Stimulated activated memory B cell treated with anti-CD40 and anti-IgM and Interleukin-4, amounts not matched to agents 10 μg/mL and 1 μg/mL and 100 μg/mL, for 72 hours (primary cell): ENCODE measurements around the gene PLPP3.

ENCODE experiments used
- ATAC-seq: fragments of 150-1000 bp; cut with Tn5 transposase; 2 replicates; pipeline ENCODE4 v1.10.0; 2021
- H3K27ac Mint-ChIP-seq: one replicate; pipeline ENCODE4 v1.8.0; 2022; ENCODE audit warnings: mild to moderate bottlenecking, mixed read lengths
- H3K27me3 Mint-ChIP-seq: one replicate; pipeline ENCODE4 v1.8.0; 2022; ENCODE audit warnings: mixed read lengths
- H3K36me3 Mint-ChIP-seq: one replicate; pipeline ENCODE4 v1.8.0; 2022; ENCODE audit warnings: mixed read lengths
- H3K4me1 Mint-ChIP-seq: one replicate; pipeline ENCODE4 v1.8.0; 2022; ENCODE audit warnings: mixed read lengths
- H3K4me3 Mint-ChIP-seq: one replicate; pipeline ENCODE4 v1.8.0; 2022; ENCODE audit warnings: mild to moderate bottlenecking, moderate library complexity, mixed read lengths
- H3K9me3 Mint-ChIP-seq: one replicate; pipeline ENCODE4 v1.8.0; 2022; ENCODE audit warnings: mixed read lengths

Gene PLPP3

GRCh38 chr1:56566061-56566744, 13.2 kb downstream of the PLPP3 start:
- Mint-ChIP-seq H3K27me3 (no peaks in the 10 kb centered on the region), H3K36me3 (no peaks in the 10 kb centered on the region), H3K27ac (no peak overlapping the region), H3K9me3 (no peaks in the 10 kb centered on the region), H3K4me1 (peaks cover 19% of the 10 kb centered on the region), H3K4me3 (no peak overlapping the region)
- ATAC-seq, result no peak

- H3K27me3 Mint-ChIP-seq, result no peaks in the 10 kb centered on the region
- H3K9me3 Mint-ChIP-seq, result no peaks in the 10 kb centered on the region
- H3K27ac Mint-ChIP-seq, result peak overlapping the region; percentile 51
- peaks cover 26% of the 10 kb centered on the region for H3K4me1 Mint-ChIP-seq
- no peaks in the 10 kb centered on the region for H3K36me3 Mint-ChIP-seq
- H3K4me3 Mint-ChIP-seq, result no peak overlapping the region
- no peak for ATAC-seq
These were observed 14.7 kb downstream of the PLPP3 start for GRCh38 chr1:56564615-56565014.

- no peak overlapping the region for H3K4me3 Mint-ChIP-seq
- no peak for ATAC-seq
- no peaks in the 10 kb centered on the region for H3K36me3 Mint-ChIP-seq
- H3K4me1 Mint-ChIP-seq, result peaks cover 21% of the 10 kb centered on the region
- H3K27ac Mint-ChIP-seq, result no peak overlapping the region
- no peaks in the 10 kb centered on the region for H3K27me3 Mint-ChIP-seq
- H3K9me3 Mint-ChIP-seq, result no peaks in the 10 kb centered on the region
These were observed 15.8 kb downstream of the PLPP3 start for GRCh38 chr1:56563568-56563967.

- no peak overlapping the region for H3K27ac Mint-ChIP-seq
- H3K36me3 Mint-ChIP-seq, result no peaks in the 10 kb centered on the region
- no peak overlapping the region for H3K4me3 Mint-ChIP-seq
- ATAC-seq, result no peak
- peaks cover 20% of the 10 kb centered on the region for H3K4me1 Mint-ChIP-seq
- no peaks in the 10 kb centered on the region for H3K27me3 Mint-ChIP-seq
- H3K9me3 Mint-ChIP-seq, result no peaks in the 10 kb centered on the region
These were observed 16.4 kb downstream of the PLPP3 start for GRCh38 chr1:56562891-56563452.

- Mint-ChIP-seq H3K27me3 (no peaks in the 10 kb centered on the region), H3K9me3 (no peaks in the 10 kb centered on the region), H3K36me3 (no peaks in the 10 kb centered on the region), H3K27ac (no peak overlapping the region), H3K4me3 (no peak overlapping the region), H3K4me1 (peaks cover 20% of the 10 kb centered on the region)
- no peak for ATAC-seq
These were observed 17.9 kb downstream of the PLPP3 start for GRCh38 chr1:56561227-56562019.

GRCh38 chr1:56557746-56558145, 21.6 kb downstream of the PLPP3 start:
- Mint-ChIP-seq H3K4me1 (peaks cover 13% of the 10 kb centered on the region), H3K4me3 (no peak overlapping the region), H3K27ac (no peak overlapping the region), H3K27me3 (no peaks in the 10 kb centered on the region), H3K9me3 (no peaks in the 10 kb centered on the region), H3K36me3 (no peaks in the 10 kb centered on the region)
- no peak for ATAC-seq

GRCh38 chr1:56555448-56555847, 23.9 kb downstream of the PLPP3 start:
- Mint-ChIP-seq H3K9me3 (no peaks in the 10 kb centered on the region), H3K27me3 (no peaks in the 10 kb centered on the region), H3K27ac (no peak overlapping the region), H3K36me3 (no peaks in the 10 kb centered on the region), H3K4me1 (peaks cover 6% of the 10 kb centered on the region), H3K4me3 (no peak overlapping the region)
- ATAC-seq, result no peak

- Mint-ChIP-seq H3K4me3 (no peak overlapping the region), H3K27me3 (no peaks in the 10 kb centered on the region), H3K36me3 (no peaks in the 10 kb centered on the region), H3K27ac (no peak overlapping the region), H3K9me3 (no peaks in the 10 kb centered on the region), H3K4me1 (no peaks in the 10 kb centered on the region)
- no peak for ATAC-seq
These were observed 26.3 kb downstream of the PLPP3 start for GRCh38 chr1:56553046-56553445.

- H3K9me3 Mint-ChIP-seq, result no peaks in the 10 kb centered on the region
- no peaks in the 10 kb centered on the region for H3K4me1 Mint-ChIP-seq
- no peak overlapping the region for H3K4me3 Mint-ChIP-seq
- no peaks in the 10 kb centered on the region for H3K36me3 Mint-ChIP-seq
- no peak for ATAC-seq
- H3K27me3 Mint-ChIP-seq, result no peaks in the 10 kb centered on the region
- no peak overlapping the region for H3K27ac Mint-ChIP-seq
These were observed 27.0 kb downstream of the PLPP3 start for GRCh38 chr1:56552349-56552748.

- Mint-ChIP-seq H3K4me1 (no peaks in the 10 kb centered on the region), H3K4me3 (no peak overlapping the region), H3K9me3 (no peaks in the 10 kb centered on the region), H3K27ac (no peak overlapping the region), H3K36me3 (no peaks in the 10 kb centered on the region), H3K27me3 (no peaks in the 10 kb centered on the region)
- ATAC-seq, result no peak
These were observed 27.7 kb downstream of the PLPP3 start for GRCh38 chr1:56551691-56552090.

- Mint-ChIP-seq H3K27me3 (no peaks in the 10 kb centered on the region), H3K4me1 (no peaks in the 10 kb centered on the region), H3K36me3 (no peaks in the 10 kb centered on the region), H3K27ac (no peak overlapping the region), H3K9me3 (no peaks in the 10 kb centered on the region), H3K4me3 (no peak overlapping the region)
- ATAC-seq, result no peak
These were observed 28.5 kb downstream of the PLPP3 start for GRCh38 chr1:56550859-56551188.

GRCh38 chr1:56550138-56550858, 29.1 kb downstream of the PLPP3 start:
- no peak overlapping the region for H3K4me3 Mint-ChIP-seq
- H3K36me3 Mint-ChIP-seq, result no peaks in the 10 kb centered on the region
- ATAC-seq, result no peak
- no peaks in the 10 kb centered on the region for H3K9me3 Mint-ChIP-seq
- no peak overlapping the region for H3K27ac Mint-ChIP-seq
- H3K27me3 Mint-ChIP-seq, result no peaks in the 10 kb centered on the region
- no peaks in the 10 kb centered on the region for H3K4me1 Mint-ChIP-seq

- Mint-ChIP-seq H3K27me3 (no peaks in the 10 kb centered on the region), H3K9me3 (no peaks in the 10 kb centered on the region), H3K4me3 (no peak overlapping the region), H3K4me1 (peaks cover 4% of the 10 kb centered on the region), H3K27ac (no peak overlapping the region), H3K36me3 (no peaks in the 10 kb centered on the region)
- ATAC-seq, result no peak
These were observed 30.8 kb downstream of the PLPP3 start for GRCh38 chr1:56548571-56548970.

GRCh38 chr1:56547977-56548376, 31.4 kb downstream of the PLPP3 start:
- no peak overlapping the region for H3K4me3 Mint-ChIP-seq
- no peak overlapping the region for H3K27ac Mint-ChIP-seq

GRCh38 chr1:56547473-56547872, 31.9 kb downstream of the PLPP3 start:
- Mint-ChIP-seq H3K9me3 (no peaks in the 10 kb centered on the region), H3K27me3 (no peaks in the 10 kb centered on the region), H3K27ac (no peak overlapping the region), H3K4me1 (peaks cover 4% of the 10 kb centered on the region), H3K36me3 (no peaks in the 10 kb centered on the region), H3K4me3 (no peak overlapping the region)
- no peak for ATAC-seq

More at GRCh38 chr1:56547977-56548376, 31.4 kb downstream of the PLPP3 start:
- H3K27me3 Mint-ChIP-seq, result no peaks in the 10 kb centered on the region
- no peak for ATAC-seq
- peaks cover 4% of the 10 kb centered on the region for H3K4me1 Mint-ChIP-seq
- H3K36me3 Mint-ChIP-seq, result no peaks in the 10 kb centered on the region
- no peaks in the 10 kb centered on the region for H3K9me3 Mint-ChIP-seq
